ENCODE results near the gene HNRNPF.
"Not testable (repeated sequence)": the region's sequence is repeated elsewhere in the genome, so short reads cannot be mapped to it uniquely, and the experiment has no call there.

The HNRNPF gene

GRCh38 chr10:43344051-43344450 is 64.9 kb downstream of the HNRNPF start:
- FAIRE-seq: no peak

DNA sequence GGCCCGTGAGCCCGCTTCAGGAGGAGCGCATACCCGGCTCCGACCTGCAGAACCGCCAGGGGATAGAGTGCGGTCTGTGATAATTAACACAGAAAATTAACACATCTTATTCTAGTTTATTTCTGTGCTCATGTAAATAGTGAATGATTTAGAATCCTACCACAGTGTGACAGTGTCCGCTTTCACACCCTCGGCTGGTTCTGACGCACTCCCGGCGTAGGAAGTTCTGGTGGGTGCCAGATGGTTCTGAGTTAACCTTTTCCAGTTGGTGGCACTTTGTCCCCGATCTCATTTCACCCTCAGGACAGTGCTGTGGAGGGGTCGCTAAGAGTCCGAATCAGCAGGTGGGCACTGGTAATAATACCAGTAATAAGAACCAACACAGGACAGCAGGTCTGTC is 65.9 kb downstream of the HNRNPF start:
- FAIRE-seq: no peak

- no peak for FAIRE-seq
Measured at GRCh38 chr10:43342279-43343125, 66.5 kb downstream of the HNRNPF start.

- FAIRE-seq: no peak
Measured at GRCh38 chr10:43341450-43341849, 67.5 kb downstream of the HNRNPF start.

- no peak for FAIRE-seq
Measured at GRCh38 chr10:43340619-43341018, 68.4 kb downstream of the HNRNPF start.

DNA sequence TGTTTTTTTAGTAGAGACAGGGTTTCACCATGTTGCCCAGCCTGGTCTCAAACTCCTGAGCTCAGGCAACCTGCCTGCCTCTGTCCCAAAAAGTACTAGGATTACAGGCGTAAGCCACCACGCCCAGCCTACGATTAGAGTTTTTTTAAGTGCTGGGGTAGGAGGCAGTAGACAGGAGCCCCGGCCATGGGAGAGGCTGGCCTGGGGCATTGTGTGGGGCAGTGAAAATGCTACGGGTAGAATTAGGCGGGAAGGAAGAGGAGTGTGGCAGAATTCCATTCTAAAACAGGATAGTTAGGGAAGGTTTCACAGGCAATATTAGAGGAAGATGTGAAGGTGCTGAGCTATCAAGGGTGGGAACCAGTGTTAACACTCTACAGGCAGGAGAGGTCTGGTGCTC is 68.9 kb downstream of the HNRNPF start:
- no peak for FAIRE-seq

DNA sequence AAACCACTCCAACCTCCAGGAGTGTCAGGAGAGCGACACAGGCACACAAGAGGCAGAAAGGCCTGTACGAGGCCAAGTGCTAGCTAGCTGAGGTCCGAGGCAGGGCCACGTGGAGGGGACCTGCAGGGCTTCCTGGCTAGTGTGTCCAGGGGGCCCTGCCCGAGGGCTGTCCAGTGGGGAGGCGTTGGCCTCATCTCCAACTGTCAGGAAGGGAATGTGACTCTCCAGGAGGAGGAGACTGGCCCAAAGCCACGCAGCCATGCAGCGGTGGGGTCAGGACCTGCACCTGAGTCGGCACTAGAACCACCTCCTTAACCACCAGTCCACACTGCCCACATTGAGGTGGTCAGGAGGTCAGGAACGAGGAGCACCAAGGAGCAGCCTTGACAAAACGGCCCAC is 69.8 kb downstream of the HNRNPF start:
- FAIRE-seq: no peak

DNA sequence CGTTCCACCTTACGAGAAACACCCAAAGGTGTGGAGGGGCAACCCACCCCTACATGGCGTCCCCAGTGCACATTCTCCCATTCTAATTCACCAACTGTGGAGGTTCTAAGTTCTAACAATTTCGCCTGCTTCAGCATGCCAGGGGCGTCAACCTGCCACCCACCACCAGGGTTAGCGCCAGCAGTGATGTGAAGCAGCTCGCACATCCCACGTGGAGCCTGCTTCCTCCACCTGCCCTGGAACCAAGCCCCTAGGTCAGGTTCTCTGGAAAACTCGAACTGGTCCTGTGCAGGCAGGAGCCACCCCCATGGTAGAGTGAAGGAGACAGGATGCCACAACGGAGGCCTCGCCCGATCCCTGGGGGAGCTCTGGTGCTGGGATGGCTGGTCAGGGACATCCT is 70.9 kb downstream of the HNRNPF start:
- FAIRE-seq: no peak

GRCh38 chr10:43337536-43337935 is 71.5 kb downstream of the HNRNPF start:
- FAIRE-seq: not testable (repeated sequence)

DNA sequence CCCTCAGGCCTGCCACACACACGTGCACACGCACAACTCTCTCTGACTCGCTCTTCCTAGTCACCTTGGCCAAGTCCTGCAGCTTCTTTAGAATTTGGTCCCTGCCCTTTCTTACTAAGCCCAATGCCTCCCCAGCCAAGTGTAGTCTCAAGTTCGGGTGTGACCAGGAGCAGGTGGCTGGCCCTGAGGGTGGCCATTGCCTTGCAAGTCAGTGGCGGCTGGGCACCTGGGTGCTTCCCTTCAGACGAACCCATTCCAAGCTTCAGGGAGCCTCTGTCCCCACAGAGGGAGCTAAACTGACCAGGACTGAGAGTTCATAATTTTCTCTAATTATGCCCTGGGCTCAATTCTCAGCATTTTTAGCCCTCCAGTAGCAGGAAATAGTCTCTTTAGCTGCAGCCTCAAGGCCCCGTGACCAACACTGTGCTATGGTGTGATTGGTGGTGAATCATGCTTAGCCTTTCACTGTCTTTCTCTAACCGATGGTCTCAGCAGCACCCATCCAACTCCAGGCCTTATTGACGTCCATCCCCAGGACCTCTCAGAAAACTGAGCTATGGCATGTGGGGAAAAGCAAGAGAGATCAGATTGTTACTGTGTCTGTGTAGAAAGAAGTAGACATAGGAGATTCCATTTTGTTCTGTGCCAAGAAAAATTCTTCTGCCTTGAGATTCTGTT is 72.2 kb downstream of the HNRNPF start:
- FAIRE-seq: no peak

GRCh38 chr10:43336061-43336460 is 72.9 kb downstream of the HNRNPF start:
- no peak for FAIRE-seq
